H1 (cell line): ENCODE results near the gene FABP6. TPM values are rescaled to one million over a fixed set of nuclear protein-coding genes. Genes with fewer than 3 reads are reported as not detected.

Experiments used
- CBX5 ChIP-seq: fragments of 300-800, 300-1000 bp; sonication (generic); IDR thresholded peaks from 2 replicates; pipeline ENCODE4 v1.7.1; 2016; ENCODE audit warnings: antibody characterized with exemption, low read length, low read depth
- CBX8 ChIP-seq: fragments of 300-800, 300-1000 bp; sonication (generic); IDR thresholded peaks from 2 replicates; pipeline ENCODE4 v1.7.1; 2016; ENCODE audit warnings: low read depth, low read length, borderline replicate concordance
- EP300 ChIP-seq, 2 experiments: IDR thresholded peaks; 1 replicate in 1 of 2; 2 replicates in 1 of 2; pipeline ENCODE4 v1.6.1; 2011 to 2012; ENCODE audit warnings: low read depth in 2 of 2, low read length in 2 of 2, mild to moderate bottlenecking in 2 of 2, borderline replicate concordance in 1 of 2, inconsistent platforms in 1 of 2, moderate library complexity in 1 of 2
- GTF2F1 ChIP-seq: IDR thresholded peaks from 2 replicates; pipeline ENCODE4 v1.6.1; 2012; ENCODE audit warnings: low read depth, low read length, improper control_type of control experiment, borderline replicate concordance
- HDAC2 ChIP-seq, 2 experiments: fragments of 300-600 bp in 1 of 2; sonication (generic) in 1 of 2; IDR thresholded peaks; 2 replicates each; pipeline ENCODE4 v1.6.1; 2011 to 2012; ENCODE audit warnings: low read depth in 2 of 2, low read length in 2 of 2, mild to moderate bottlenecking in 2 of 2, moderate library complexity in 2 of 2, borderline replicate concordance in 1 of 2, inconsistent platforms in 1 of 2
- RFX5 ChIP-seq: IDR thresholded peaks from 2 replicates; pipeline ENCODE4 v1.6.1; 2011; ENCODE audit warnings: low read depth, low read length, improper control_type of control experiment, borderline replicate concordance
- SIRT6 ChIP-seq: IDR thresholded peaks from one replicate; pipeline ENCODE4 v1.7.1; 2012; ENCODE audit warnings: low read length, inconsistent platforms
- TAF1 ChIP-seq: IDR thresholded peaks from 2 replicates; pipeline ENCODE4 v1.6.1; 2011; ENCODE audit warnings: mild to moderate bottlenecking, low read depth, low read length
- TBP ChIP-seq: IDR thresholded peaks from 2 replicates; pipeline ENCODE4 v1.6.1; 2011; ENCODE audit warnings: low read depth, low read length, improper control_type of control experiment
- polyA plus RNA-seq, 7 experiments: library from polyadenylated mRNA; depleted of rRNA in 3 of 7; stranded (reverse) in 5 of 7; unstranded in 2 of 7; fragments of >200 nt in 5 of 7; fragments of 200-250 nt in 2 of 7; gene quantifications; 1 replicate in 5 of 7; 2 replicates in 1 of 7; 4 replicates in 1 of 7; pipeline versions ENCODE4 v1.2.1 to v1.2.3, GENCODE V29; 2011 to 2013; ENCODE audit warnings: missing spikeins in 2 of 7, mixed read lengths in 2 of 7
- total RNA-seq: library from RNA; stranded (reverse); fragmentation: NEBNext Ultra II Directional; extraction: Animal tissue kit (Norgen Biotek cat#: 25700); gene quantifications from 2 replicates; pipeline ENCODE4 v1.2.1, GENCODE V29; 2021
- TF ChIP-seq, protein P1 (sequence below): fragments of 300-600 bp; sonication (generic); IDR thresholded peaks from 2 replicates; pipeline ENCODE4 v1.7.1; 2012; ENCODE audit warnings: low read length, moderate library complexity, mild to moderate bottlenecking, inconsistent platforms; ENCODE audit not compliant: insufficient replicate concordance

The FABP6 gene
- total and polyA plus RNA-seq, 2 of the 8 experiments (the other 6 are each of a cell fraction or from before 2014, with no cell fraction given) = 4.8 to 6.1 TPM

DNA sequence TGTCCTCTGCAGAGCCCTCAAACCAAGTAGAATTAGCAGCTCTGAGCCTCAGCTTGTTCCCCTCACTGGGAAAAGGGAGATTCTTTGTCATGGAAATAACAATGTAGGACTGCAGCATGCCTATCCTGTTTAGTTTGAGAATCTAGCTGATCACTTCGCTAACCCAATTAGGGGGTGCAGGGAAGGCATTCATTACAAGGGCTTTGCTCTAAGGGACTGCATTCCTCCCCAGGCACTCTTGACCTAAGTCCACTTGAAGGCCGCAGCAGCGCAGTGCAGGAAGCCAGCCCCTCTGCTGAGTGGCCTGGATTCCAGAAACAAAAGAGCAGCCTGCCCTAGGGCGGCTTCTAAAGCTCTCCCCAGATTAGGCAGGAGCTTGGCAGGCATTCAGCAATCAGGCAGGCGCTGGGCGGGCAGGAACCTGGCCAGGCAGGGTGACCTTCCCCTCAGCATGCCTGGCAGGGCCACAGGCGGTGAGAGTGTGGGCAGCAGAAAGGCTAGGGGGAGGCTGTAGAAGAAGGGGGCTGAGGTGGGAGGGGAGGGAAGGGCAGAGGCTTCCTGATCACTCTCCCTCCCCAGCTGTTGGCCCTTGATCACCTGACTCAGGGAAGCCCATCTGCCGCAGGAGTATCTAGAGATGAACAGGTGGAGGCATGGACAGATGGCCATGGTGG lies 58.2 kb downstream of the FABP6 start (continued):
- TF ChIP-seq EP300 (IDR thresholded peaks at IDR 0.05; ENCODE audit: borderline replicate concordance in 1 of 2, low read depth in 2 of 2, low read length in 2 of 2) = peak in 1 of 2 experiments; percentile 85; a peak in 1 of 3 replicates
- no peak; the same call in 1 of the 2 replicates for TF ChIP-seq RFX5
- TF ChIP-seq CBX5 = no peak
- no peak for TF ChIP-seq CBX8
- peak; percentile 75 for TF ChIP-seq TBP
- peak; percentile 72 for TF ChIP-seq TAF1
- peak; percentile 87 to 91; a peak in 3 of 4 replicates for TF ChIP-seq HDAC2 (IDR thresholded peaks at IDR 0.05; ENCODE audit: borderline replicate concordance in 1 of 2, low read depth in 2 of 2, low read length in 2 of 2)
- peak; percentile 59; the same call in 1 of the 2 replicates for TF ChIP-seq GTF2F1
- TF ChIP-seq SIRT6 = no peak
- TF ChIP-seq, protein P1, sequence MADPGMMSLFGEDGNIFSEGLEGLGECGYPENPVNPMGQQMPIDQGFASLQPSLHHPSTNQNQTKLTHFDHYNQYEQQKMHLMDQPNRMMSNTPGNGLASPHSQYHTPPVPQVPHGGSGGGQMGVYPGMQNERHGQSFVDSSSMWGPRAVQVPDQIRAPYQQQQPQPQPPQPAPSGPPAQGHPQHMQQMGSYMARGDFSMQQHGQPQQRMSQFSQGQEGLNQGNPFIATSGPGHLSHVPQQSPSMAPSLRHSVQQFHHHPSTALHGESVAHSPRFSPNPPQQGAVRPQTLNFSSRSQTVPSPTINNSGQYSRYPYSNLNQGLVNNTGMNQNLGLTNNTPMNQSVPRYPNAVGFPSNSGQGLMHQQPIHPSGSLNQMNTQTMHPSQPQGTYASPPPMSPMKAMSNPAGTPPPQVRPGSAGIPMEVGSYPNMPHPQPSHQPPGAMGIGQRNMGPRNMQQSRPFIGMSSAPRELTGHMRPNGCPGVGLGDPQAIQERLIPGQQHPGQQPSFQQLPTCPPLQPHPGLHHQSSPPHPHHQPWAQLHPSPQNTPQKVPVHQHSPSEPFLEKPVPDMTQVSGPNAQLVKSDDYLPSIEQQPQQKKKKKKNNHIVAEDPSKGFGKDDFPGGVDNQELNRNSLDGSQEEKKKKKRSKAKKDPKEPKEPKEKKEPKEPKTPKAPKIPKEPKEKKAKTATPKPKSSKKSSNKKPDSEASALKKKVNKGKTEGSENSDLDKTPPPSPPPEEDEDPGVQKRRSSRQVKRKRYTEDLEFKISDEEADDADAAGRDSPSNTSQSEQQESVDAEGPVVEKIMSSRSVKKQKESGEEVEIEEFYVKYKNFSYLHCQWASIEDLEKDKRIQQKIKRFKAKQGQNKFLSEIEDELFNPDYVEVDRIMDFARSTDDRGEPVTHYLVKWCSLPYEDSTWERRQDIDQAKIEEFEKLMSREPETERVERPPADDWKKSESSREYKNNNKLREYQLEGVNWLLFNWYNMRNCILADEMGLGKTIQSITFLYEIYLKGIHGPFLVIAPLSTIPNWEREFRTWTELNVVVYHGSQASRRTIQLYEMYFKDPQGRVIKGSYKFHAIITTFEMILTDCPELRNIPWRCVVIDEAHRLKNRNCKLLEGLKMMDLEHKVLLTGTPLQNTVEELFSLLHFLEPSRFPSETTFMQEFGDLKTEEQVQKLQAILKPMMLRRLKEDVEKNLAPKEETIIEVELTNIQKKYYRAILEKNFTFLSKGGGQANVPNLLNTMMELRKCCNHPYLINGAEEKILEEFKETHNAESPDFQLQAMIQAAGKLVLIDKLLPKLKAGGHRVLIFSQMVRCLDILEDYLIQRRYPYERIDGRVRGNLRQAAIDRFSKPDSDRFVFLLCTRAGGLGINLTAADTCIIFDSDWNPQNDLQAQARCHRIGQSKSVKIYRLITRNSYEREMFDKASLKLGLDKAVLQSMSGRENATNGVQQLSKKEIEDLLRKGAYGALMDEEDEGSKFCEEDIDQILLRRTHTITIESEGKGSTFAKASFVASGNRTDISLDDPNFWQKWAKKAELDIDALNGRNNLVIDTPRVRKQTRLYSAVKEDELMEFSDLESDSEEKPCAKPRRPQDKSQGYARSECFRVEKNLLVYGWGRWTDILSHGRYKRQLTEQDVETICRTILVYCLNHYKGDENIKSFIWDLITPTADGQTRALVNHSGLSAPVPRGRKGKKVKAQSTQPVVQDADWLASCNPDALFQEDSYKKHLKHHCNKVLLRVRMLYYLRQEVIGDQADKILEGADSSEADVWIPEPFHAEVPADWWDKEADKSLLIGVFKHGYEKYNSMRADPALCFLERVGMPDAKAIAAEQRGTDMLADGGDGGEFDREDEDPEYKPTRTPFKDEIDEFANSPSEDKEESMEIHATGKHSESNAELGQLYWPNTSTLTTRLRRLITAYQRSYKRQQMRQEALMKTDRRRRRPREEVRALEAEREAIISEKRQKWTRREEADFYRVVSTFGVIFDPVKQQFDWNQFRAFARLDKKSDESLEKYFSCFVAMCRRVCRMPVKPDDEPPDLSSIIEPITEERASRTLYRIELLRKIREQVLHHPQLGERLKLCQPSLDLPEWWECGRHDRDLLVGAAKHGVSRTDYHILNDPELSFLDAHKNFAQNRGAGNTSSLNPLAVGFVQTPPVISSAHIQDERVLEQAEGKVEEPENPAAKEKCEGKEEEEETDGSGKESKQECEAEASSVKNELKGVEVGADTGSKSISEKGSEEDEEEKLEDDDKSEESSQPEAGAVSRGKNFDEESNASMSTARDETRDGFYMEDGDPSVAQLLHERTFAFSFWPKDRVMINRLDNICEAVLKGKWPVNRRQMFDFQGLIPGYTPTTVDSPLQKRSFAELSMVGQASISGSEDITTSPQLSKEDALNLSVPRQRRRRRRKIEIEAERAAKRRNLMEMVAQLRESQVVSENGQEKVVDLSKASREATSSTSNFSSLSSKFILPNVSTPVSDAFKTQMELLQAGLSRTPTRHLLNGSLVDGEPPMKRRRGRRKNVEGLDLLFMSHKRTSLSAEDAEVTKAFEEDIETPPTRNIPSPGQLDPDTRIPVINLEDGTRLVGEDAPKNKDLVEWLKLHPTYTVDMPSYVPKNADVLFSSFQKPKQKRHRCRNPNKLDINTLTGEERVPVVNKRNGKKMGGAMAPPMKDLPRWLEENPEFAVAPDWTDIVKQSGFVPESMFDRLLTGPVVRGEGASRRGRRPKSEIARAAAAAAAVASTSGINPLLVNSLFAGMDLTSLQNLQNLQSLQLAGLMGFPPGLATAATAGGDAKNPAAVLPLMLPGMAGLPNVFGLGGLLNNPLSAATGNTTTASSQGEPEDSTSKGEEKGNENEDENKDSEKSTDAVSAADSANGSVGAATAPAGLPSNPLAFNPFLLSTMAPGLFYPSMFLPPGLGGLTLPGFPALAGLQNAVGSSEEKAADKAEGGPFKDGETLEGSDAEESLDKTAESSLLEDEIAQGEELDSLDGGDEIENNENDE = peak; percentile 93
